GM12892 (cell line): ENCODE results near the gene ZCWPW2.

Experiments
- DNase-seq: peaks from one replicate; pipeline ENCODE4 v3.0.0; 2011; ENCODE audit not compliant: insufficient read length
- FAIRE-seq: peaks from 2 replicates; lab custom pipeline; 2011; peaks lifted over from hg19 to GRCh38; lab: Jason Lieb, UNC
- POLR2A ChIP-seq: IDR thresholded peaks from 2 replicates; pipeline ENCODE4 v1.6.1; 2011; ENCODE audit warnings: low read depth, low read length, control low read depth
- POLR2AphosphoS5 ChIP-seq: IDR thresholded peaks from 2 replicates; pipeline ENCODE4 v1.6.1; 2011; ENCODE audit warnings: low read depth, low read length, control low read depth
- TAF1 ChIP-seq: IDR thresholded peaks from 2 replicates; pipeline ENCODE4 v1.6.1; 2011; ENCODE audit warnings: low read depth, mild to moderate bottlenecking, control low read depth, low read length, borderline replicate concordance

Gene ZCWPW2

DNA sequence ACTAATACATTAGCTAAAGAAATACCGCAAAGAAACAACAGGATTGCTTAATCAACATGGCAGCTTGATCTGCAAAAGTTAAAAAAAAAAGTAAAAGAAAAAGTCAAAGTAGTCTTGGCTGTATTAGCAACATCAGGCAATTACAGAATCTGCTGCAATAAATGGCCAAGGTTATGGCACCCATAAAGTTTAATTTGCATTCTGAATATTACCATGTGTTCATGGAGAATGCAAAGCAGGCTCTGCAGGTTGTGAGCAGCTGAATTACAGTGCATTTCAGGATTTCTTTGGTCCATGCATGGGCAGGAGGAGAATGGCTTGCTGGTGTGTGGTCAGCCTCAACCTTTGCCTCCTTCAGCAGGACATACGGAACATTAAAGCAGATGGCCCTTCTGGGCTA is 199.2 kb downstream of the ZCWPW2 start:
- TF ChIP-seq POLR2AphosphoS5, result no peak
- TF ChIP-seq TAF1, result no peak
- TF ChIP-seq POLR2A, result no peak
- DNase-seq (no peak), FAIRE-seq (no peak)

DNA sequence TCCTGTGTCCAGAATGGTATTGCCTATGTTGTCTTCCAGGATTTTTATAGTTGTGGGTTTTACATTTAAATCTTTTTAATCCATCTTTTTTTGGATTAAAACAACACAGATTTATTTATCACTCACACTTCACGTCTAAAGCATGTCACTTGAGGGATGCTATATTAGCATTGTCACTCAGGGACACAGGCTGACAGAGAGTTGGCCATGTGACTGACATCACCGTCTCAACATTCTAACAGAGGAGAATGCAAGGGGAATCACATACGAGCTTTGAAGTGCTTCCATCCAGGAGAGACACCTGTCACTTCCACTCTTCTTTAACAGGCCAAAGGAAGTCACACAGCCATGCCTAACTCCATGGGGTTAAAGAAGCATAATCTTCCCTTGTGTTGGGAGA is 204.7 kb downstream of the ZCWPW2 start:
- DNase-seq (no peak), FAIRE-seq (no peak)
- TF ChIP-seq POLR2AphosphoS5 (no peak), POLR2A (no peak), TAF1 (no peak)

DNA sequence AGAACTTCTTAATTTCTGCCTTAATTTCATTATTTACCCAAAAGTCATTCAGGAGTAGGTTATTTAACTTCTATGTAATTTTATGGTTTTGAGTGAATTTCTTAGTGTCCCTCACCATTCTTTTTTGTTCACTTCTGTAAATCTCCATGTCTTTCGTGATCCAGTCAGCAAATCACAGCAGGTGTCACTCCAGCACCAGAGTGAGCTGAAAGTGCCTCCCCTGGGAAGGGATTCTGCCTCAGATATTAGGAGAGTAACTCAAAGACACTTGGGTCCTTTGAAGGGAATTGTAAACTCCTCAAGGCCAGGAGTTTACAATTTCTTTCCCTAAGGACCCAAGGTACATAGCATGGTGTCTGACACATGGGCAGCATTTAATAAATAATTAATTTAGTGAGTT is 207.7 kb downstream of the ZCWPW2 start:
- FAIRE-seq (no peak), DNase-seq (no peak)
- TF ChIP-seq POLR2AphosphoS5 (no peak), TAF1 (no peak)

DNA sequence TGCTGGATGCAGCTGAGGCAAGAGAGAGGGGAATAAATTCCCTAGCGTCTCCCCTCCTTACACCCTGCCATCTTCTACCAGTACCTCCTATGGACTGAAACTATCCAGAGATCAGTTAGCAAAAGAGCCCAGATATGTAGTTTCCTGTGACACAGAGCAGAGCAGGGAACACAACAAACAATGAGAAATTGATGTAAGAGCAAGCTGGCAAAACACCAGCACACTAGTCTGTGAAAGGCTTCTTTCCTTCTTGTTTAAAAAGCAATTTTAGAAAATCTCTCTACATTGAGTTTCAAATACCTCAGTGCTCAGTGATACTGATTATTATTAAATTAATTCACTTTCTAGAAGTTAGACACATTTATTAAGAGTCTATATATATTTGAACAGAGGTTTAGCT is 215.7 kb downstream of the ZCWPW2 start:
- TF ChIP-seq POLR2AphosphoS5 (no peak), POLR2A (no peak), TAF1 (no peak)
- FAIRE-seq, result no peak

DNA sequence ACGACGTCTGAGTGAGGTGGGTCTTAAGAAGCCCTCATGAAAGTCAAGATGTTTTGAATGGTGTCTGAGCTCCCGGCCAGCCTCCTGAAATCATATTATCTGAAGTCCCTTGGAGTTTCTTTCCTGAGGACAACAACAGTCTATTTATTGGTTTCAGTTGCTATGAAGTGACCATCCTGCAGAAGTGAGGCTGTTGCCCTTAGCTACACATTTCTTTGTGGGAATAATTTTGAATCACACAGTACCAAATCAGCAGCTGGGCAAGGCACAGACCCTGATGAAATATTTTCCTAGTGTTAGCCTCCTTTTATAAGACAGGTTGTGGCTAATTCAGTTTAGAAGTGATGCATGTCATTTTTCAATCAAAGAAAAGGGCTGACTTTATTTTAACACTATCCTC is 220.8 kb downstream of the ZCWPW2 start:
- no peak for TF ChIP-seq POLR2AphosphoS5
- no peak for TF ChIP-seq POLR2A
- no peak for TF ChIP-seq TAF1
- no peak for DNase-seq
- no peak for FAIRE-seq

More for the DNA sequence above, 215.7 kb downstream of the ZCWPW2 start:
- DNase-seq, result no peak

DNA sequence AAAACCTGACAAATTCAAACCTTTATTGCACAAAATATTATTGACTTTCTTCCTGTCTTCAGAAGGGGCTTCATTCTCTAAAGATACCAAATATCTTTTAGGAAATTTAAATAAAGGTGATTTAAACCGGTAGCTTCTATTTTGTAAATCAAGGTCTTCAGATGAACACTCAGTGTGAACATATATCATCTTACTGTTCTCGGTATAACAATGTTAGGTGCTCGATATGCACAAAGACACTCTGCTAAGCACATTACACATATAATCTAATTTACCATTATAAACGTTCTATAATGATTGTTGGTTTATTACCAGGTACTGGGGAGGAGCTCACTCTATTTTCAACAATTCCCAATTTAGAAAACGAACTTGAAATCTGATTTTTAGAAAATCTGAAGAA is 225.5 kb downstream of the ZCWPW2 start:
- TF ChIP-seq POLR2AphosphoS5 (no peak), TAF1 (no peak), POLR2A (no peak)
- FAIRE-seq (no peak), DNase-seq (no peak)

DNA sequence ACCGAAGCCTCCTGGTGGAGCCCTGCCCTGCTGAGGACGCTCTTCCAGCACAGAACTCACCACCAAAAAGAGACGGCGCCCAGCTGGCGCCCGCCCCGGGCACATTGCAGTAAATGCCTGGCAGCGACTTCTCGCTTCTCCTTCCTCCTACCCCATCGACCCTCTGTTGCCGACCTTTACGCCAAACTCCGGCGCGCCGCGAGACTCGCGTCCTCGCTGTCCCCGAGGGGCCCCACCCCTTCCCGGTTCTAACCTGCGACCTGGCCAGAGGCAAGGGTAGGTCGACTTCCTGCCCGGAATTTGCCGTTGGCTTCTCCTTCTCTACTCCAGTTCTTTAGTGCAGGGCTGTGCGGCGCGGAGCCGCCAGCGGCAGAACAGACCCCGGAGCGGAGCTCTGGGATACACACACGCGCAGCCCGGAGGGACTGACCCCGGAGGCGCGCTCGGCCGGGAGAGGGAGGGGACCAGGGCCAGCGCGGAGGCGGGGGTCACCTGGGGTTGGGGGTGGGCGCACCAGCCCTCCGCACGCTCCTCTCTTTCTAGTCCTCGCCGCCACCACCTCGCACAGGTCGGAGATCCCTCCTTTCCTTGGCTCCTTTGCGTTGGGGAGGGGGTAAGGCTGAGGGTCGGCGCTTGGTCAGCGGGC is 226.7 kb downstream of the ZCWPW2 start:
- TF ChIP-seq POLR2A (no peak), POLR2AphosphoS5 (no peak), TAF1 (no peak)
- FAIRE-seq (no peak), DNase-seq (no peak)
